ENCODE data around the gene VAPA.

DNA sequence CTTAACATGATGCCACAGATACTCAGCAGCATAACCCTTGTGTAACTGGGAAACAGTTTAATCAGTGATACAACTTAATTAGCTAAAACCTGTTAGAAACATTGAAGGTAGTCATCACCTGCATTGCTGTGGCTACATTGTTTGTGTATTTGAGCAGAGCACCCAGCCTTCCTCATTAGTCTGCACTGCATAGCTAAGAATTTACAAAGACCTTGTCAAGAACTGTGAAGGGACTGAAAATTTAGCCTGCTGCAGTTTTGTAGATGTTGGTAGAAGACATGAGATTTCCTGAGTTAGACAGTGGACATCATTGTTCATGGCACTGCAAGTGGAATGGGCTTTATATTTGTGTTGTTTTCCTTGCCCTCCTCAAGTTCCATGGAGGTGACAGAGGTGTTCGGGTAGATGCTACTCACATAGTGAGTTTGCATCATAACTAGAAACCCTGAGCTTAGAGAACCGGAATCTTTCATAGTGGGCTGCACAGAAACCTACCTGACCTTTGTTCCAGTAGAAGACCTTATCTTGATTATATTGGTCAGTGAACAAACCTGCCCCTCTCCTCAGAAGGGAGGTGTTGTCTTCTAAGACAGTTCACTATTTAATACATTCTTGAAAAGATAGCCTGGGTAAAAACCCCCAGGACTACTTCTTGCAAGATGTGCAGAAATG is 12.5 kb downstream of the VAPA start:
- TF ChIP-seq ELF4 (CRISPR knock-in tag; IDR thresholded peaks at IDR 0.05; ENCODE audit: low read depth) (no peak), ATF3 (CRISPR knock-in tag; conservative IDR thresholded peaks at IDR 0.05) (no peak), ZNF416 (CRISPR knock-in tag; IDR thresholded peaks at IDR 0.05) (no peak), NFYB (CRISPR knock-in tag; conservative IDR thresholded peaks at IDR 0.05; ENCODE audit: low read depth) (no peak), TEAD4 (CRISPR knock-in tag; IDR thresholded peaks at IDR 0.05) (no peak), KAT7 (CRISPR knock-in tag; IDR thresholded peaks at IDR 0.05; ENCODE audit: borderline replicate concordance) (no peak)
- TF ChIP-seq, protein P1, sequence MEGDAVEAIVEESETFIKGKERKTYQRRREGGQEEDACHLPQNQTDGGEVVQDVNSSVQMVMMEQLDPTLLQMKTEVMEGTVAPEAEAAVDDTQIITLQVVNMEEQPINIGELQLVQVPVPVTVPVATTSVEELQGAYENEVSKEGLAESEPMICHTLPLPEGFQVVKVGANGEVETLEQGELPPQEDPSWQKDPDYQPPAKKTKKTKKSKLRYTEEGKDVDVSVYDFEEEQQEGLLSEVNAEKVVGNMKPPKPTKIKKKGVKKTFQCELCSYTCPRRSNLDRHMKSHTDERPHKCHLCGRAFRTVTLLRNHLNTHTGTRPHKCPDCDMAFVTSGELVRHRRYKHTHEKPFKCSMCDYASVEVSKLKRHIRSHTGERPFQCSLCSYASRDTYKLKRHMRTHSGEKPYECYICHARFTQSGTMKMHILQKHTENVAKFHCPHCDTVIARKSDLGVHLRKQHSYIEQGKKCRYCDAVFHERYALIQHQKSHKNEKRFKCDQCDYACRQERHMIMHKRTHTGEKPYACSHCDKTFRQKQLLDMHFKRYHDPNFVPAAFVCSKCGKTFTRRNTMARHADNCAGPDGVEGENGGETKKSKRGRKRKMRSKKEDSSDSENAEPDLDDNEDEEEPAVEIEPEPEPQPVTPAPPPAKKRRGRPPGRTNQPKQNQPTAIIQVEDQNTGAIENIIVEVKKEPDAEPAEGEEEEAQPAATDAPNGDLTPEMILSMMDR (IDR thresholded peaks at IDR 0.05), result no peak
- TF ChIP-seq, protein P2, sequence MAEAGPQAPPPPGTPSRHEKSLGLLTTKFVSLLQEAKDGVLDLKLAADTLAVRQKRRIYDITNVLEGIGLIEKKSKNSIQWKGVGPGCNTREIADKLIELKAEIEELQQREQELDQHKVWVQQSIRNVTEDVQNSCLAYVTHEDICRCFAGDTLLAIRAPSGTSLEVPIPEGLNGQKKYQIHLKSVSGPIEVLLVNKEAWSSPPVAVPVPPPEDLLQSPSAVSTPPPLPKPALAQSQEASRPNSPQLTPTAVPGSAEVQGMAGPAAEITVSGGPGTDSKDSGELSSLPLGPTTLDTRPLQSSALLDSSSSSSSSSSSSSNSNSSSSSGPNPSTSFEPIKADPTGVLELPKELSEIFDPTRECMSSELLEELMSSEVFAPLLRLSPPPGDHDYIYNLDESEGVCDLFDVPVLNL (CRISPR knock-in tag; IDR thresholded peaks at IDR 0.05; ENCODE audit: borderline replicate concordance, low read depth), result no peak
- TF ChIP-seq, protein P3, sequence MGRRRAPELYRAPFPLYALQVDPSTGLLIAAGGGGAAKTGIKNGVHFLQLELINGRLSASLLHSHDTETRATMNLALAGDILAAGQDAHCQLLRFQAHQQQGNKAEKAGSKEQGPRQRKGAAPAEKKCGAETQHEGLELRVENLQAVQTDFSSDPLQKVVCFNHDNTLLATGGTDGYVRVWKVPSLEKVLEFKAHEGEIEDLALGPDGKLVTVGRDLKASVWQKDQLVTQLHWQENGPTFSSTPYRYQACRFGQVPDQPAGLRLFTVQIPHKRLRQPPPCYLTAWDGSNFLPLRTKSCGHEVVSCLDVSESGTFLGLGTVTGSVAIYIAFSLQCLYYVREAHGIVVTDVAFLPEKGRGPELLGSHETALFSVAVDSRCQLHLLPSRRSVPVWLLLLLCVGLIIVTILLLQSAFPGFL (CRISPR knock-in tag; IDR thresholded peaks at IDR 0.05; ENCODE audit: borderline replicate concordance), result no peak
- TF ChIP-seq, protein P4, sequence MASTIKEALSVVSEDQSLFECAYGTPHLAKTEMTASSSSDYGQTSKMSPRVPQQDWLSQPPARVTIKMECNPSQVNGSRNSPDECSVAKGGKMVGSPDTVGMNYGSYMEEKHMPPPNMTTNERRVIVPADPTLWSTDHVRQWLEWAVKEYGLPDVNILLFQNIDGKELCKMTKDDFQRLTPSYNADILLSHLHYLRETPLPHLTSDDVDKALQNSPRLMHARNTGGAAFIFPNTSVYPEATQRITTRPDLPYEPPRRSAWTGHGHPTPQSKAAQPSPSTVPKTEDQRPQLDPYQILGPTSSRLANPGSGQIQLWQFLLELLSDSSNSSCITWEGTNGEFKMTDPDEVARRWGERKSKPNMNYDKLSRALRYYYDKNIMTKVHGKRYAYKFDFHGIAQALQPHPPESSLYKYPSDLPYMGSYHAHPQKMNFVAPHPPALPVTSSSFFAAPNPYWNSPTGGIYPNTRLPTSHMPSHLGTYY (CRISPR knock-in tag; IDR thresholded peaks at IDR 0.05), result no peak
- TF ChIP-seq, protein P5, sequence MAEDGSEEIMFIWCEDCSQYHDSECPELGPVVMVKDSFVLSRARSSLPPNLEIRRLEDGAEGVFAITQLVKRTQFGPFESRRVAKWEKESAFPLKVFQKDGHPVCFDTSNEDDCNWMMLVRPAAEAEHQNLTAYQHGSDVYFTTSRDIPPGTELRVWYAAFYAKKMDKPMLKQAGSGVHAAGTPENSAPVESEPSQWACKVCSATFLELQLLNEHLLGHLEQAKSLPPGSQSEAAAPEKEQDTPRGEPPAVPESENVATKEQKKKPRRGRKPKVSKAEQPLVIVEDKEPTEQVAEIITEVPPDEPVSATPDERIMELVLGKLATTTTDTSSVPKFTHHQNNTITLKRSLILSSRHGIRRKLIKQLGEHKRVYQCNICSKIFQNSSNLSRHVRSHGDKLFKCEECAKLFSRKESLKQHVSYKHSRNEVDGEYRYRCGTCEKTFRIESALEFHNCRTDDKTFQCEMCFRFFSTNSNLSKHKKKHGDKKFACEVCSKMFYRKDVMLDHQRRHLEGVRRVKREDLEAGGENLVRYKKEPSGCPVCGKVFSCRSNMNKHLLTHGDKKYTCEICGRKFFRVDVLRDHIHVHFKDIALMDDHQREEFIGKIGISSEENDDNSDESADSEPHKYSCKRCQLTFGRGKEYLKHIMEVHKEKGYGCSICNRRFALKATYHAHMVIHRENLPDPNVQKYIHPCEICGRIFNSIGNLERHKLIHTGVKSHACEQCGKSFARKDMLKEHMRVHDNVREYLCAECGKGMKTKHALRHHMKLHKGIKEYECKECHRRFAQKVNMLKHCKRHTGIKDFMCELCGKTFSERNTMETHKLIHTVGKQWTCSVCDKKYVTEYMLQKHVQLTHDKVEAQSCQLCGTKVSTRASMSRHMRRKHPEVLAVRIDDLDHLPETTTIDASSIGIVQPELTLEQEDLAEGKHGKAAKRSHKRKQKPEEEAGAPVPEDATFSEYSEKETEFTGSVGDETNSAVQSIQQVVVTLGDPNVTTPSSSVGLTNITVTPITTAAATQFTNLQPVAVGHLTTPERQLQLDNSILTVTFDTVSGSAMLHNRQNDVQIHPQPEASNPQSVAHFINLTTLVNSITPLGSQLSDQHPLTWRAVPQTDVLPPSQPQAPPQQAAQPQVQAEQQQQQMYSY (CRISPR knock-in tag; IDR thresholded peaks at IDR 0.05), result no peak
